Hepatic stellate cell (primary cell): ENCODE results near the gene CDH8.

Experiments used
- DNase-seq: peaks from one replicate; pipeline ENCODE4 v3.0.0; 2011; ENCODE audit warnings: low spot score

Gene CDH8

GRCh38 chr16:62036101-62036801, at the start of gene CDH8:
TSS of gene CDH8 (minus strand) at chr16:62036438. CDS start at chr16:62021403, 15,035 bp downstream.
- no peak for DNase-seq

- DNase-seq: no peak
Measured at GRCh38 chr16:62079236-62079635, 43.0 kb upstream of the CDH8 start.

- no peak for DNase-seq
Measured at GRCh38 chr16:62077998-62078397, 41.8 kb upstream of the CDH8 start.

GRCh38 chr16:62076886-62077285, 40.6 kb upstream of the CDH8 start:
- DNase-seq: no peak

GRCh38 chr16:62068747-62069146, 32.5 kb upstream of the CDH8 start:
- no peak for DNase-seq

GRCh38 chr16:62067981-62068380, 31.7 kb upstream of the CDH8 start:
- no peak for DNase-seq

GRCh38 chr16:62067182-62067581, 30.9 kb upstream of the CDH8 start:
- DNase-seq: no peak

- no peak for DNase-seq
Measured at GRCh38 chr16:62066747-62067146, 30.5 kb upstream of the CDH8 start.

GRCh38 chr16:62064173-62064572, 27.9 kb upstream of the CDH8 start:
- no peak for DNase-seq

- DNase-seq: no peak
Measured at GRCh38 chr16:62060089-62060488, 23.9 kb upstream of the CDH8 start.

- DNase-seq: no peak
Measured at GRCh38 chr16:62059527-62059926, 23.3 kb upstream of the CDH8 start.

GRCh38 chr16:62058412-62058811, 22.2 kb upstream of the CDH8 start:
- DNase-seq: no peak

GRCh38 chr16:62051942-62052341, 15.7 kb upstream of the CDH8 start:
- DNase-seq: no peak

- DNase-seq: no peak
Measured at GRCh38 chr16:62050793-62051192, 14.6 kb upstream of the CDH8 start.

- no peak for DNase-seq
Measured at GRCh38 chr16:62046801-62047200, 10.6 kb upstream of the CDH8 start.

GRCh38 chr16:62041401-62041800, 5.2 kb upstream of the CDH8 start:
- DNase-seq: peak; percentile 21

GRCh38 chr16:62038646-62039045, 2.4 kb upstream of the CDH8 start:
- no peak for DNase-seq

- no peak for DNase-seq
Measured at GRCh38 chr16:62038225-62038624, 2.0 kb upstream of the CDH8 start.

GRCh38 chr16:62036802-62037135, 531 bp upstream of the CDH8 start:
- DNase-seq: no peak

- no peak for DNase-seq
Measured at GRCh38 chr16:62035115-62036092, 834 bp downstream of the CDH8 start.

- no peak for DNase-seq
Measured at GRCh38 chr16:62034231-62035114, 1.8 kb downstream of the CDH8 start.

- no peak for DNase-seq
Measured at GRCh38 chr16:62033065-62033464, 3.2 kb downstream of the CDH8 start.
